Stomach (tissue), 4 donors: Measurements from ENCODE around the gene ADNP2.

Experiments used
- CTCF ChIP-seq, 7 experiments: fragments of 450-650 bp in 4 of 7; fragments of 200-600 bp in 3 of 7; sonication (generic) in 3 of 7; IDR thresholded peaks; one replicate each; pipeline ENCODE4 v1.5.1; 2016 to 2019; ENCODE audit warnings: antibody characterized with exemption in 7 of 7, control low read depth in 2 of 7, mild to moderate bottlenecking in 1 of 7
- EP300 ChIP-seq: sonication (generic); formaldehyde crosslinking; IDR thresholded peaks from one replicate; pipeline ENCODE4 v1.6.1; 2017; ENCODE audit warnings: antibody characterized with exemption
- POLR2A ChIP-seq, 4 donors: fragments of 450-650 bp; IDR thresholded peaks; one replicate each; pipeline ENCODE4 v1.6.1; 2016; ENCODE audit warnings: antibody characterized with exemption in 4 of 4, control low read depth in 2 of 4, mild to moderate bottlenecking in 1 of 4, moderate library complexity in 1 of 4
- POLR2AphosphoS5 ChIP-seq, 3 donors: sonication (generic); formaldehyde crosslinking; IDR thresholded peaks; one replicate each; pipeline ENCODE4 v1.6.1; 2016; ENCODE audit warnings: antibody characterized with exemption in 3 of 3

DNA sequence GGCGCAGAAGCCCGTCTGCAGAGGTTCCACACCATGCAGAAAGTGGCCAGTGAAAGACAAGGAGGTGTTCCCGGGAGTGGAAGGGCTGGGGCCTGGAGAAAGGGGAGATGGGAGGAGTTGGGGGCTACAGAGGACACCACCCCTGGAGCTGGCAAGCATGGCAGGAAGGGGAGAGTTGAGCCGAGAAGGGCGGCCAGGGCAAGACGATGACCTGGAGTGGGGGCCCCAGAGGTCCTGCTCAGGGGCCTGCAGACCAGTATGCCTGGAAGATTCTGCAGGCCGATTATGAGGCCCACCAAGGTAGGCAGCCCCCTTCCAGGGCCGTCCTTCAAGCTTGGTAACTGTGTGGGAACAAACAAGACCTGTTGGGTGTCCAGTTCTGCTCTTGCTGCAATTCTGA lies 41.7 kb upstream of the ADNP2 start:
- no peak for TF ChIP-seq CTCF (IDR thresholded peaks at IDR 0.05)
- no peak for TF ChIP-seq POLR2A (IDR thresholded peaks at IDR 0.05)
- TF ChIP-seq EP300 = no peak
- TF ChIP-seq POLR2AphosphoS5 (IDR thresholded peaks at IDR 0.05) = no peak
